Aorta (tissue), 5 donors: ENCODE measurements around the gene HSFX3. TPM values are rescaled to one million over a fixed set of nuclear protein-coding genes. Genes with fewer than 3 reads are reported as not detected.
"Not testable (repeated sequence)": the region's sequence is repeated elsewhere in the genome, so short reads cannot be mapped to it uniquely, and the experiment has no call there.

ENCODE experiments used
- ATAC-seq: fragments of 200-7000 bp; cut with Tn5 transposase; one replicate; pipeline ENCODE4 v1.9.1; 2022; ENCODE audit warnings: moderate library complexity; ENCODE audit not compliant: low FRiP score
- DNase-seq, 2 donors: peaks; one replicate each; pipeline ENCODE4 v3.0.0-alpha.2; 2020
- H3K27ac ChIP-seq, 2 donors: one replicate each; pipeline ENCODE4 v1.5.1; 2013; ENCODE audit warnings: low read length in 2 of 2, mild to moderate bottlenecking in 2 of 2, moderate library complexity in 2 of 2, control low read depth in 1 of 2, inconsistent platforms in 1 of 2, low read depth in 1 of 2
- H3K27me3 ChIP-seq, 2 donors: one replicate each; pipeline ENCODE4 v1.6.1; 2013; ENCODE audit warnings: control low read depth in 1 of 2, low read length in 1 of 2, mild to moderate bottlenecking in 1 of 2, moderate library complexity in 1 of 2; ENCODE audit not compliant: insufficient read depth in 2 of 2, control insufficient read depth in 1 of 2
- H3K36me3 ChIP-seq, 2 donors: one replicate each; pipeline ENCODE4 v1.6.1; 2013; ENCODE audit warnings: control low read depth in 1 of 2, low read length in 1 of 2, mild to moderate bottlenecking in 1 of 2; ENCODE audit not compliant: insufficient read depth in 2 of 2, control insufficient read depth in 1 of 2
- H3K4me1 ChIP-seq, 2 donors: one replicate each; pipeline ENCODE4 v1.6.1; 2013; ENCODE audit warnings: low read length in 2 of 2, control low read depth in 1 of 2, mild to moderate bottlenecking in 1 of 2, moderate library complexity in 1 of 2; ENCODE audit not compliant: insufficient read depth in 2 of 2, control insufficient read depth in 1 of 2
- H3K4me3 ChIP-seq, 2 donors: one replicate each; pipeline ENCODE4 v1.5.1; 2013; ENCODE audit warnings: low read length in 2 of 2, control low read depth in 1 of 2, mild to moderate bottlenecking in 1 of 2
- H3K9me3 ChIP-seq: one replicate; pipeline ENCODE4 v1.6.1; 2013; ENCODE audit warnings: mild to moderate bottlenecking, low read length; ENCODE audit not compliant: control insufficient read depth
- WGBS, 2 donors: extraction: QIAGEN DNeasy Blood & Tissue Kit; methylation state at CpG; one replicate each; pipeline ENCODE4 v1.1.7; 2013; 5-methylcytosine and 5-hydroxymethylcytosine counted together
- intact Hi-C, 2 donors: fragments of 100-400 bp; cut with DNase I; formaldehyde crosslinking; loops; one replicate each; pipeline versions ENCODE4 v1.14.2 to v1.15.0; 2022
- long read RNA-seq, 2 donors: library from polyadenylated mRNA; unstranded; transcript quantifications; one replicate each; pipeline ENCODE4 v2.0.0, GENCODE V29; 2020 to 2021
- polyA plus RNA-seq, 2 donors: library from polyadenylated mRNA; stranded (reverse); fragments of 200-250 nt; gene quantifications; one replicate each; pipeline ENCODE4 v1.2.3, GENCODE V29; 2013
- total RNA-seq, 2 donors: library from RNA; stranded (reverse); fragmentation: NEBNext Ultra II Directional; extraction: Animal tissue kit (Norgen Biotek cat#: 25700); gene quantifications; one replicate each; pipeline ENCODE4 v1.2.1, GENCODE V29; 2021
- donor health status: healthy with polysubstance abuse.
- donor health status: Bipolar disorder and iron deficiency.
- donor health status: DM: no; HTN: no; CAD: no.
- donor health status: DM: no; HTN: no; CAD: no.
- donor health status: DM: yes; HTN: yes; CAD: no.

The HSFX3 gene
- total RNA-seq: not detected
- polyA plus RNA-seq: under 1 TPM in 1 of 2 donors, not detected in 1; 0.38 TPM
- long read RNA-seq, donor 1: 0 reads
- long read RNA-seq, donor 2: 0 reads

GRCh38 chrX:149549701-149550100 lies at the start of gene HSFX3:
HSFX3 (minus strand) TSS chrX:149549924; CDS start chrX:149549852, 72 bp downstream.
- 67 to 89% methylated on average over 1 of the region's 6 CpGs for WGBS, 2 donors
- intact Hi-C loops: not testable (repeated sequence)

GRCh38 chrX:149598603-149599002 lies 48.9 kb upstream of the HSFX3 start:
- DNase-seq, intact Hi-C loops, H3K4me3 ChIP-seq, ATAC-seq, H3K36me3 ChIP-seq, H3K27ac ChIP-seq, H3K4me1 ChIP-seq, H3K27me3 ChIP-seq, H3K9me3 ChIP-seq: not testable (repeated sequence)
- WGBS, 2 donors: 14 to 23% methylated on average over 1 to 3 of the region's 11 CpGs

More at GRCh38 chrX:149549701-149550100, at the start of gene HSFX3:
- not testable (repeated sequence) for ATAC-seq, H3K27me3 ChIP-seq, H3K36me3 ChIP-seq, H3K4me1 ChIP-seq, H3K27ac ChIP-seq, H3K4me3 ChIP-seq, DNase-seq, H3K9me3 ChIP-seq

- H3K4me3 ChIP-seq, intact Hi-C loops, H3K27me3 ChIP-seq, H3K27ac ChIP-seq, H3K9me3 ChIP-seq, ATAC-seq, H3K36me3 ChIP-seq, DNase-seq, H3K4me1 ChIP-seq: not testable (repeated sequence)
- WGBS, 2 donors: no CpG with 5 or more reads among the region's 7 CpGs
Measured at GRCh38 chrX:149595943-149596342, 46.2 kb upstream of the HSFX3 start.

- intact Hi-C loops, H3K27ac ChIP-seq, ATAC-seq, DNase-seq, H3K4me1 ChIP-seq, H3K27me3 ChIP-seq, H3K9me3 ChIP-seq, H3K4me3 ChIP-seq, H3K36me3 ChIP-seq: not testable (repeated sequence)
- WGBS, 2 donors: no CpG with 5 or more reads among the region's 17 CpGs
Measured at GRCh38 chrX:149595214-149595613, 45.5 kb upstream of the HSFX3 start, which contains the start of gene HSFX2. HSFX2 (minus strand) TSS chrX:149595314; CDS start chrX:149594700, 614 bp downstream.

GRCh38 chrX:149590993-149591392 lies 41.3 kb upstream of the HSFX3 start:
- no CpG with 5 or more reads among the region's 7 CpGs for WGBS, 2 donors
- DNase-seq, H3K27ac ChIP-seq, intact Hi-C loops, H3K4me3 ChIP-seq, H3K4me1 ChIP-seq, ATAC-seq, H3K36me3 ChIP-seq, H3K27me3 ChIP-seq, H3K9me3 ChIP-seq: not testable (repeated sequence)

- no CpG with 5 or more reads among the region's 12 CpGs for WGBS, 2 donors
- DNase-seq, H3K4me3 ChIP-seq, H3K9me3 ChIP-seq, H3K27ac ChIP-seq, H3K27me3 ChIP-seq, H3K4me1 ChIP-seq, intact Hi-C loops, H3K36me3 ChIP-seq, ATAC-seq: not testable (repeated sequence)
Measured at GRCh38 chrX:149587359-149587758, 37.6 kb upstream of the HSFX3 start, which contains the start of gene MAGEA9B. MAGEA9B (minus strand) TSS chrX:149587459; CDS start chrX:149583179, 4,280 bp downstream.

- 84 to 97% methylated on average over 5 to 6 of the region's 17 CpGs for WGBS, 2 donors
- H3K4me1 ChIP-seq, DNase-seq, H3K4me3 ChIP-seq, ATAC-seq, H3K9me3 ChIP-seq, intact Hi-C loops, H3K36me3 ChIP-seq, H3K27ac ChIP-seq, H3K27me3 ChIP-seq: not testable (repeated sequence)
Measured at GRCh38 chrX:149585631-149586030, 35.9 kb upstream of the HSFX3 start.

- intact Hi-C loops, ATAC-seq, H3K9me3 ChIP-seq, H3K36me3 ChIP-seq, DNase-seq, H3K4me1 ChIP-seq, H3K27ac ChIP-seq, H3K27me3 ChIP-seq, H3K4me3 ChIP-seq: not testable (repeated sequence)
- WGBS, 2 donors: no CpG with 5 or more reads among the region's 1 CpG
Measured at GRCh38 chrX:149573456-149573855, 23.7 kb upstream of the HSFX3 start.

- 11 to 17% methylated on average over 1 of the region's 1 CpG for WGBS, 2 donors
- intact Hi-C loops: no loop called here
- Histone ChIP-seq H3K27me3 (no peaks in the 10 kb centered on the region), H3K36me3 (no peaks in the 10 kb centered on the region), H3K4me1 (no peaks in the 10 kb centered on the region), H3K4me3 (no peak overlapping the region), H3K9me3 (no peaks in the 10 kb centered on the region), H3K27ac (no peak overlapping the region)
- no peak for DNase-seq
- no peak for ATAC-seq
Measured at GRCh38 chrX:149572743-149573142, 23.0 kb upstream of the HSFX3 start.
